Omental fat pad (tissue), 4 donors: ENCODE results near the gene BCL2L1. TPM values are rescaled to one million over a fixed set of nuclear protein-coding genes. Genes with fewer than 3 reads are reported as not detected.
A peak's percentile ranks its signal among the peaks of the same experiment; 100 is the strongest.

ENCODE experiments used
- ATAC-seq: fragments of 150-250 bp; one replicate; pipeline ENCODE4 v1.9.1; 2016; ENCODE audit warnings: mild to moderate bottlenecking, moderate library complexity; ENCODE audit not compliant: low FRiP score
- DNase-seq: peaks from one replicate; pipeline ENCODE4 v3.0.0-alpha.2; 2019; ENCODE audit warnings: low spot score
- CTCF ChIP-seq, 3 donors: fragments of 450-650 bp; IDR thresholded peaks; one replicate each; pipeline ENCODE4 v1.5.1; 2016 to 2017; ENCODE audit warnings: antibody characterized with exemption in 3 of 3, mild to moderate bottlenecking in 3 of 3, moderate library complexity in 2 of 3
- total RNA-seq, 4 donors: library from RNA; depleted of rRNA; stranded (reverse); fragments of >200 nt; gene quantifications; one replicate each; pipeline ENCODE4 v1.1.0, GENCODE V29; 2016

BCL2L1 gene
- total RNA-seq, 4 donors from 2014 or later, result 65.0 to 140 (median 112) TPM

DNA sequence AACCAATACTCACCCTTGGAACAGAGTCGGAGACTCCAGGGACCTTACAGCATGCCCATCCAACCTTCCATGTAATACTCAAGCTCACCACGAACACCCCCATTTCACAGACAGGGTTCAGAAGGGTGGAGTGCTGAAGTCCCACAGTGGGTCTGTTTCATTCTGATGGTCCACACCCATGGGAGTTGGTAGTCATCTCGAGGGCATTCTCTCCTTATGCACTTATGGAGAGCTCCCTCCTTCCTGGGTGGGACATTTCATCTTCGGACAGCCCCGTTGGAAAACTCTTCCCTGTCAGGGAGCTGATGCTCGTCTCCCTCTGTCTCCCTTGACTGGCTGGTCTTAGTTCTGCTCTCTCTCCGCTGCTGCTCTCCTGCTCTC lies 46.1 kb downstream of the BCL2L1 start:
- no peak for TF ChIP-seq CTCF (IDR thresholded peaks at IDR 0.05)
- no peak for DNase-seq
- peak; percentile 2 for ATAC-seq

- no peak for TF ChIP-seq CTCF (IDR thresholded peaks at IDR 0.05)
- peak; percentile 37 for ATAC-seq
- no peak for DNase-seq
Measured at GRCh38 chr20:31675828-31676608, 46.6 kb downstream of the BCL2L1 start.

- DNase-seq (no peak), ATAC-seq (peak; percentile 30)
- TF ChIP-seq CTCF (IDR thresholded peaks at IDR 0.05), result no peak
Measured at GRCh38 chr20:31674895-31675827, 47.5 kb downstream of the BCL2L1 start.

GRCh38 chr20:31673943-31674463 lies 48.7 kb downstream of the BCL2L1 start:
- ATAC-seq (no peak), DNase-seq (no peak)
- no peak for TF ChIP-seq CTCF (IDR thresholded peaks at IDR 0.05)

DNA sequence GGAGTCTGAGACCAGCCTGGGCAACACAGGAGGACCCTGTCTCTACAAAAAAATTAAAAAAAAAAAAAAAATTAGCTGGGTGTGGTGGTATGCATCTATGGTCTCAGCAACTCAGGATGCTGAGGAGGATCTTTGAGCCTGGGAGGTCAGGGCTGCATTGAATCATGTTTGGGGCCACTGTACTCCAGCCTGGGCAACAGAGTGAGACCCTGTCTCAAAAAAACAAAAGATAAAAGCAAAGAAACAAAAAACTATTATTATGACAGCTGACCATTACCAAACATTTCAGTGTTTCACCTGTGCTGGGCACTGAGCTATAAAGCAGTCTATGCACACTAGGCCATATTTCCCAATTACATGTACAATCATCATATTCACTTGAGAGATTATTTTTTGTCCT lies 49.2 kb downstream of the BCL2L1 start:
- no peak for TF ChIP-seq CTCF (IDR thresholded peaks at IDR 0.05)
- no peak for DNase-seq
- ATAC-seq, result no peak

DNA sequence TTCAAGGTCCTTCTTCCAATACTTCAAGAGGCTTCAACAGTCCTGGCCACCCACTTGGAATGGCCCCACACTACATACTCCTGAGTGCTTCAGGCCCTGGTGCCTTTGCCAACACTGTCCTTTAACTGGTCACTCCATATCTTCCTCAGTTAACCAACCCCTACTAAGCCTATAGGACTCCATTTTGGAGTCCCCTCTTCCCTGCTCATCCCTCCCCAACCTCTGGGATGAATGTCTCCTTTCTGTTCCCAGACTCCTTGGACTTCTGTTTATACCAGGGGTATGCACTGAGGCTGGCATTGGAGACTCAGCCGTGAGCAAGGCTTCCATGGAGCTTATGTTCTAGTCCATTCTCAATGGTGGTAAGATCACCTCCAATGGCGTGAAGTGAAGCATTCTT lies 51.3 kb downstream of the BCL2L1 start:
- DNase-seq (no peak), ATAC-seq (no peak)
- no peak for TF ChIP-seq CTCF (IDR thresholded peaks at IDR 0.05)
